Heart left ventricle (tissue), 16 donors: ENCODE measurements around the gene NSF. TPM values are rescaled to one million over a fixed set of nuclear protein-coding genes. Genes with fewer than 3 reads are reported as not detected.

ENCODE experiments used
- ATAC-seq, 4 donors: fragments of 200-7000 bp; cut with Tn5 transposase; one replicate each; pipeline ENCODE4 v1.9.1; 2020 to 2022; ENCODE audit warnings: moderate library complexity in 4 of 4, mild to moderate bottlenecking in 3 of 4, moderate number of reproducible peaks in 1 of 4
- DNase-seq, 5 donors: peaks; one replicate each; pipeline ENCODE4 v3.0.0-alpha.2; 2020
- H3K27ac ChIP-seq, 12 donors: fragments of 200-600 bp; sonication (generic) in 4 of 12; one replicate each; pipeline versions ENCODE4 v1.5.0 to v1.8.0; 2016 to 2022; ENCODE audit warnings: mild to moderate bottlenecking in 2 of 12
- H3K27me3 ChIP-seq, 9 donors: fragments of 200-600 bp; sonication (generic) in 2 of 9; one replicate each; pipeline versions ENCODE4 v1.5.1 to v1.8.0; 2016 to 2022; ENCODE audit warnings: mild to moderate bottlenecking in 3 of 9
- H3K36me3 ChIP-seq, 9 donors: fragments of 200-600 bp; sonication (generic) in 2 of 9; one replicate each; pipeline versions ENCODE4 v1.5.0 to v1.8.0; 2018 to 2022; ENCODE audit warnings: mild to moderate bottlenecking in 2 of 9
- H3K4me1 ChIP-seq, 12 donors: fragments of 200-600 bp; sonication (generic) in 4 of 12; one replicate each; pipeline versions ENCODE4 v1.5.0 to v1.8.0; 2016 to 2022; ENCODE audit warnings: mild to moderate bottlenecking in 3 of 12
- H3K4me3 ChIP-seq, 12 donors: fragments of 200-600 bp; sonication (generic) in 4 of 12; one replicate each; pipeline versions ENCODE4 v1.5.0 to v1.8.0; 2017 to 2022; ENCODE audit warnings: mild to moderate bottlenecking in 9 of 12, moderate library complexity in 4 of 12
- H3K9me3 ChIP-seq, 12 donors: fragments of 200-600 bp; sonication (generic) in 4 of 12; one replicate each; pipeline versions ENCODE4 v1.5.0 to v1.8.0; 2016 to 2022; ENCODE audit warnings: mild to moderate bottlenecking in 1 of 12
- CTCF ChIP-seq, 12 donors: fragments of 200-600 bp; sonication (generic) in 4 of 12; IDR thresholded peaks; one replicate each; pipeline versions ENCODE4 v1.5.0 to v1.8.0; 2018 to 2022; ENCODE audit warnings: antibody characterized with exemption in 12 of 12, mild to moderate bottlenecking in 5 of 12
- POLR2A ChIP-seq, 2 donors: fragments of 450-650 bp; IDR thresholded peaks; one replicate each; pipeline ENCODE4 v1.6.1; 2017; ENCODE audit warnings: antibody characterized with exemption in 2 of 2, mild to moderate bottlenecking in 2 of 2, moderate library complexity in 2 of 2
- WGBS, 4 donors: extraction: QIAGEN DNeasy Blood & Tissue Kit in 2 of 4; methylation state at CpG; one replicate each; pipeline versions ENCODE4 v1.1.5 to v1.1.7; 2013 to 2018; 5-methylcytosine and 5-hydroxymethylcytosine counted together
- intact Hi-C, 10 donors: fragments of 100-400 bp; cut with DNase I; formaldehyde crosslinking; loops; one replicate each; pipeline versions ENCODE4 v1.11.1 to v1.14.2; 2022
- polyA plus RNA-seq, 2 donors: library from polyadenylated mRNA; stranded (reverse); fragments of 200-250 nt; gene quantifications; one replicate each; pipeline ENCODE4 v1.2.3, GENCODE V29; 2013
- total RNA-seq, 9 donors: library from RNA; depleted of rRNA in 2 of 9; stranded (reverse); fragments of >200 nt in 2 of 9; fragmentation: NEBNext Ultra II Directional in 3 of 9; extraction: Animal tissue kit (Norgen Biotek cat#: 25700) in 3 of 9; gene quantifications; one replicate each; pipeline versions ENCODE4 v1.1.0 to v1.2.4, GENCODE V29; 2016 to 2023
- donor health status: ischemic (EF 13 %, LVEDD 7.1; RV severe dilation, severe dysfunction).
- donor health status: healthy with polysubstance abuse.
- donor health status: DM: no; HTN: yes; CAD: no.
- donor health status: DM: no; HTN: no; CAD: no.
- donor health status: ischemic (EF 25% LVEDD 6.9; RV normal size, moderate dysfunction).
- donor health status: ischemic (EF 25% LVEDD 5.7; RV mildly dilated, moderate dysfunction).
- donor health status: healthy.
- donor health status: DM: yes; HTN: yes; CAD: no.
- donor health status: ischemic (EF 35%, LVEDD 5.7; RV mildly dilated, moderate dysfunction).
- donor health status: nonischemic (EF 11% LVEDD 7.7; RV severe dilation, severe dysfunction).
- donor health status: DM: yes; HTN: yes; CAD: no.
- donor health status: PGD.
- donor health status: ischemic (EF 29% LVEDD 5.4; RV normal size, mild dysfunction).
- donor health status: nonischemic (EF 23%, LVEDD 6.1; RV moderate dilation, normal function).

NSF gene
- total and polyA plus RNA-seq, 11 donors, result 5.4 to 33.9 (median 21.0) TPM

DNA sequence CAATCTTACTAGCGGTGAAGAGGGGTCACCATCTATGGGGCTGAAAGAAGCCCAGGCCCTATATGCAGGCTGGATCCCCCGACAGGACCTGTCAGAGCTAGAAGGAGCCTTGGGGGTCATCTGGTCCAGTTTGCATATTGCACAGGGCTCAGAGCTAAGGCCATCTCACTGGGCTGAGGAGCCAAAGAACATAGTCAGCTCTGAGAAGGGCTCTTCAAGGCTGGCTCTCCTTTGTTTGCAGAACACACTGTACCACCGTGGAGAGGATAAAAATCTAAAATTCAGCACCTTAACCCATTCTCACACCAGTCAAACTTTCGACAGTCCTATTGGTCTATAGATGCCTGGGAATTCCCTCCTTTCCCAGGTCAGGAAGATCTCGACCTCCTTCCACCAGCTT lies 203.8 kb downstream of the NSF start:
- Histone ChIP-seq H3K27ac (no peak overlapping the region), H3K4me3 (no peak overlapping the region), H3K27me3 (peaks cover 0 to 61% (median 4%) of the 10 kb centered on the region in 9 donors), H3K4me1 (no peaks in the 10 kb centered on the region), H3K9me3 (peaks cover 0 to 3% (median 0%) of the 10 kb centered on the region in 12 donors), H3K36me3 (no peaks in the 10 kb centered on the region)
- 70 to 83% (median 76%) methylated on average over 5 of the region's 5 CpGs for WGBS, 4 donors
- intact Hi-C loops, result no loop called here
- DNase-seq, result no peak
- TF ChIP-seq CTCF (IDR thresholded peaks at IDR 0.05) (no peak), POLR2A (IDR thresholded peaks at IDR 0.05) (no peak)
- ATAC-seq, result no peak

GRCh38 chr17:46795379-46795952 lies 205.0 kb downstream of the NSF start:
- 57 to 67% (median 60%) methylated on average over 15 of the region's 15 CpGs for WGBS, 4 donors
- intact Hi-C loops, result no loop called here
- DNase-seq, result no peak
- TF ChIP-seq CTCF (IDR thresholded peaks at IDR 0.05), result no peak
- no peaks in the 10 kb centered on the region for H3K4me1 ChIP-seq
- H3K4me3 ChIP-seq, result no peak overlapping the region
- no peaks in the 10 kb centered on the region for H3K36me3 ChIP-seq
- peaks cover 0 to 58% (median 4%) of the 10 kb centered on the region in 9 donors for H3K27me3 ChIP-seq
- H3K9me3 ChIP-seq, result no peaks in the 10 kb centered on the region
- ATAC-seq, result no peak
- H3K27ac ChIP-seq, result no peak overlapping the region

GRCh38 chr17:46796084-46796483 lies 205.6 kb downstream of the NSF start:
- Histone ChIP-seq H3K9me3 (no peaks in the 10 kb centered on the region), H3K4me1 (no peaks in the 10 kb centered on the region), H3K4me3 (no peak overlapping the region), H3K36me3 (no peaks in the 10 kb centered on the region), H3K27ac (no peak overlapping the region), H3K27me3 (peaks cover 0 to 52% (median 4%) of the 10 kb centered on the region in 9 donors)
- DNase-seq (no peak), ATAC-seq (no peak)
- 53 to 64% (median 56%) methylated on average over 3 of the region's 3 CpGs for WGBS, 4 donors
- no peak for TF ChIP-seq CTCF (IDR thresholded peaks at IDR 0.05)
- TF ChIP-seq POLR2A (IDR thresholded peaks at IDR 0.05), result no peak
- intact Hi-C loops, result no loop called here

- no peaks in the 10 kb centered on the region for H3K9me3 ChIP-seq
- H3K4me3 ChIP-seq, result no peak overlapping the region
- no peak for DNase-seq
- WGBS, 4 donors, result 72 to 78% (median 73%) methylated on average over 4 to 7 of the region's 7 CpGs
- H3K36me3 ChIP-seq, result no peaks in the 10 kb centered on the region
- intact Hi-C loops, result no loop called here
- H3K27me3 ChIP-seq, result peaks cover 0 to 47% (median 4%) of the 10 kb centered on the region in 9 donors
- TF ChIP-seq CTCF (IDR thresholded peaks at IDR 0.05) (no peak), POLR2A (IDR thresholded peaks at IDR 0.05) (no peak)
- no peak overlapping the region for H3K27ac ChIP-seq
- H3K4me1 ChIP-seq, result no peaks in the 10 kb centered on the region
- no peak for ATAC-seq
Measured at GRCh38 chr17:46796524-46796923, 206.1 kb downstream of the NSF start.
